HG03097 (cell line): Measurements from ENCODE around the gene TMBIM1.
"Not testable (repeated sequence)": the region's sequence is repeated elsewhere in the genome, so short reads cannot be mapped to it uniquely, and the experiment has no call there.

Experiments
- ATAC-seq: cut with Tn5 transposase; IDR thresholded peaks from one replicate; pipeline ENCODE4 v1.9.1; 2021; ENCODE audit not compliant: unreplicated experiment, low FRiP score

The TMBIM1 gene

GRCh38 chr2:218319813-218320365 is 27.6 kb upstream of the TMBIM1 start:
- no peak for ATAC-seq

- ATAC-seq = no peak
These were observed 25.9 kb upstream of the TMBIM1 start for GRCh38 chr2:218318241-218318640.

GRCh38 chr2:218317835-218318234 is 25.5 kb upstream of the TMBIM1 start:
- ATAC-seq = no peak

- no peak for ATAC-seq
These were observed 25.0 kb upstream of the TMBIM1 start for GRCh38 chr2:218317303-218317630.

- ATAC-seq = no peak
These were observed 23.1 kb upstream of the TMBIM1 start for GRCh38 chr2:218315397-218315796.

GRCh38 chr2:218314764-218315163 is 22.5 kb upstream of the TMBIM1 start:
- ATAC-seq = not testable (repeated sequence)

- ATAC-seq = no peak
These were observed 21.1 kb upstream of the TMBIM1 start for GRCh38 chr2:218313356-218313755.

GRCh38 chr2:218312267-218312756 is 20.0 kb upstream of the TMBIM1 start:
- ATAC-seq = no peak

GRCh38 chr2:218311541-218312266 is 19.4 kb upstream of the TMBIM1 start:
- not testable (repeated sequence) for ATAC-seq

- no peak for ATAC-seq
These were observed 18.7 kb upstream of the TMBIM1 start for GRCh38 chr2:218310853-218311540.

- no peak for ATAC-seq
These were observed 15.2 kb upstream of the TMBIM1 start for GRCh38 chr2:218307415-218308090.

GRCh38 chr2:218306184-218306920 is 14.0 kb upstream of the TMBIM1 start:
- ATAC-seq = no peak

- no peak for ATAC-seq
These were observed 13.1 kb upstream of the TMBIM1 start for GRCh38 chr2:218305383-218305782.

GRCh38 chr2:218301176-218301819 is 9.0 kb upstream of the TMBIM1 start:
- peak; percentile 68 for ATAC-seq

- no peak for ATAC-seq
These were observed 7.8 kb upstream of the TMBIM1 start for GRCh38 chr2:218300141-218300540.

- ATAC-seq = no peak
These were observed 6.1 kb upstream of the TMBIM1 start for GRCh38 chr2:218298314-218298875.

GRCh38 chr2:218296847-218297246 is 4.5 kb upstream of the TMBIM1 start:
- no peak for ATAC-seq

GRCh38 chr2:218296200-218296599 is 3.9 kb upstream of the TMBIM1 start:
- ATAC-seq = no peak

- no peak for ATAC-seq
These were observed 2.7 kb upstream of the TMBIM1 start for GRCh38 chr2:218295029-218295428.
